Myocyte (in vitro differentiated cells): ENCODE data around the gene PCNX2. TPM values are rescaled to one million over a fixed set of nuclear protein-coding genes. Genes with fewer than 3 reads are reported as not detected.
A peak's percentile ranks its signal among the peaks of the same experiment; 100 is the strongest.
"Not testable (repeated sequence)": the region's sequence is repeated elsewhere in the genome, so short reads cannot be mapped to it uniquely, and the experiment has no call there.

Source experiments
- DNase-seq: peaks from one replicate; pipeline ENCODE4 v3.0.0-alpha.2; 2012; ENCODE audit warnings: low read depth
- total RNA-seq: library from RNA; depleted of rRNA; stranded (reverse); fragments of >200 nt; gene quantifications from 2 replicates; pipeline ENCODE4 v1.2.3, GENCODE V29; 2014

Gene PCNX2
- total RNA-seq, 1 donor from 2014 or later: 2.3 TPM

DNA sequence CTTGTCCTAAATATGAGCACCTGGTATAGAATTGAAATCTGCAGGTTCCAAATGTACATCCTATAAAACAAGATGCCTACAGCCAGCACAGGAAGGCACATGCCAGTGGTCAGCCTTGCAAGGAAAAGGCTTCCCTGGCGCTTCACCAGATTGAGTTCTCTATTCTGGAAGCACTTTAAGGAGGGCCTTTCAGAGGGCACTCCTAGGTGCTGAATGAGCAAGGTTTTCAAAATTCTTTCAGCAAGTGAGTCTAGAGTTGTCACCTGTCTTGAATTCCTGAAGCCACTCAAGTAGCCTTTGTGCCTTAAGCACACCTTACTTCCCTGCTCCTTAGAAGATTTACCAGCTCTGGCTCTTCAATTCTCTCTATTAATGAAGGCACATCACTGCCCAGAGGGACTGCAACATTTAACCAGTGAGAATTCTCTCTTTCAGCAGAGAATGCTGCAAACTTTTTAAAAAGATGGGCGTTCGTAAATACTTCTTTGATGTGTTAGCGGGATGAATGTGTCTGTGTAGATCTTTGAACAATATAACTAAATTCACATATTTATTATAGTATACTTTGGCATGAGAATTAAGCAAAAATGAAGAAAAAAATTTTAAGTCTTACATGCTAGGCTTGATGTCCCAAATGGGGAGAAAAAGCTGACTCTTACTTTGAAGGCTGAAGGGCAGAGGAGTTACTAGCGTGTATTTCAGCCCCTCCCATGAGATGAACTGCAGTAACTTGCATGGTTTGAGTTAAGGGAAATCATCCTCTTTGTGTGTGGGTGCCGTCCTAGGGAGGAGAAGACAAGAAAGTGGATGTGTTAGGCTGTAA is 183.1 kb downstream of the PCNX2 start:
- peak; percentile 30 for DNase-seq

DNA sequence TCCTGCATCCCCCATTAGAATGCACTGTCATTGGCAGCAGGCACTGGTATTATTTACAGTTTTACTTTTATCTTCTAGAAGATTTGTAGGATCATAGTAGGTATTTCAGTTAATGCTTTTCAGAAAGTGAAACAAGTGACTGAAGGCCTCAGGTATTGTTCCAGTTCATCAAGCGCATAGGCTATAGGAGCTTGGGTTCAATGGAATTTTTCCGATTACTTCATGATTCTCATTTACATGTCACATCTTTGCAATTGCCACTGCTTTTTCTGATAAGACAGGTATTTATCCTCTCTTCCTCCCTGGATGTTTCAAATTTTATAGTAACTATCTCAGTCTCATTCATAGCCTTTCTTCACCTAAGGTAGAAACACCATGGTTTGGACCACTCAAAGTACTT is 183.8 kb downstream of the PCNX2 start:
- DNase-seq: no peak

DNA sequence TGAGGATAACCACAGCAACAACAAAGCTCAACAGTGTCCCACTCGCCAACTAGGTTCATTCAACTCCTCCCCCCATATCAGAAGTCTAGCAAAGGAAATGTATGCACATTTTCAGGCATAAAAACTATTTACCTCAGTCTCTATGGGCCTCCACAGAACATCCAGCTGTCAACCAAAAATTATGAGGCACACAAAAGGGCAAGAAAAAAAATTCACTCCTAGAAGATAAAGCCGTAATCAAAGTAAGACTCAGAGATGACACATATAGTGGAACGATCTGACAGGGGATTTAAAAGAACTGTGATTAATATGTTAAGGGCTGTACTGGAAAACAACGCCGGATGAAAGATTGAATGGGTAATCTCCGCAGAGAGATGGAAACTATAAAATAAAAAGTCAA is 186.4 kb downstream of the PCNX2 start:
- DNase-seq: no peak

DNA sequence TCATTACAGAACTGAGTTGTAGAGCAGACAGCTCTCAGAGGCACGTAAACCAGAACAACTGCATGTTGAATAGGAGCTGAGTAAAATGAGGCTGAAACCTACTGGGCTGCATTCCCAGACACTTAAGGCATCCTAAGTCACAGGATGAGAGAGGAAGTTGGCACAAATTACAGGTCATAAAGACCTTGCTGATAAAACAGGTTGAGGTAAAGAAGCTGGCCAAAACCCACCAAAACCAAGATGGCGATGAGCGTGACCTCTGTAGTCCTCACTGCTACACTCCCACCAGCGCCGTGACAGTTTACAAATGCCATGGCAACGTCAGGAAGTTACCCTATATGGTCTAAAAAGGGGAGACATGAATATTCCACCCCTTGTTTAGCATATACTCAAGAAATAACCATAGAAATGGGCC is 187.8 kb downstream of the PCNX2 start:
- peak; percentile 9 for DNase-seq

DNA sequence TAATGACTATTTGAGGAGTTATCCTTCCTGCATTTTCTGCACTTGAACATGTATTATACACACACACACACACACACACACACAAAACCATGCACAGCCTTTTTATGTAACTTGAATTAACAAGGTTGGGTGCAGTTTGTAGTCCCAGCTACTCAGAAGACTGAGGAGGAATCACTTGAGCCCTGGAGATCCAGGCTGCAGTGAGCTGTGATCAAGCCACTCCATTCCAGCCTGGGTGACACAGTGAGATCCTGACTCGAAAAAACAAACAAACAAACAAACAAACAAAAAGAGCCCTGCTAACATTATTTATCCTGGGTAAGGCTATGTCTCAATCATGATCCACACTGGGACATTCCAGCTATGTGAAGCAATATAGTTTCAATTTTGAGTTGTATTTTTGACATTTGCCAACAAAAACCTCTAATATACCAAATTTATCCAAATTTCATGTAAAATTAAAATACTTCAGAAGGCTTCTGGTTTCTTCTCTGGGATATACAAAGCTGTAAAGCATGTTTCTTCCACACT is 188.3 kb downstream of the PCNX2 start:
- DNase-seq: no peak

DNA sequence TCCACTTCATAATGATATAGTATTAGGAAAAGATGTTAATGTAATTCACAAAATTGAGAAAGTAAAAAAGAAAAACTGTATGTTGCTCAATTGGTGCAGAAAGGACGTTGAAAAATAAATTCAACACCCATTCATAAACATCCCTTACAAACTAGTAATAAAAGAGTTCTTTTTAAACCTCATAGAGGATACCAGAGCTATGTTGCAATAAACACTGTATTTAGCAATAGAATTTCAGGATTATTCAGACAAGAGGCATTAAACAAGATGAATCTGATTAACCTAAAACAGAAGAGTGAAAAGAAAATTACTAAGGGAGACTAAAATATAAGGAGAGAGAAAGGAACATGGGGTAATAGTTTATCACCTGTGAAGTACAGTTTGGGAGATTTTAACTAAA is 190.3 kb downstream of the PCNX2 start:
- no peak for DNase-seq

DNA sequence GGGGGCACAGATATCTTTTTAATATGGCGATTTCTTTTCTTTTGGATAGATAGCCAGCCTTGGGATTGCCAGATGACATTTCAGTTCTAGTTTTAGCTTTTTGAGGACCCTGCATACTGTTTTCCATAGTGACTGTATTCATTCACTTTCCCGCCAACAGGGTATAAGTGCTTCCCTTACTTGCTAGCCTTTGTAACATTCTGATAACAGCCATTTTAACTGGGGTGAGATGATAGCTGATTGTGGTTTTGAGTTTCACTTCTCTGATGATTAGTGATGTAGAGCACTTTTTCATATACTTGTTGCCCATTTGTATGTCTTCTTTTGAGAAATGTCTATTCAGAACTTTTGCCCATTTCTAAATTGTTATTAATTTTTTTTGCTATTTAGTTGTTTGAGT is 193.2 kb downstream of the PCNX2 start:
- no peak for DNase-seq

DNA sequence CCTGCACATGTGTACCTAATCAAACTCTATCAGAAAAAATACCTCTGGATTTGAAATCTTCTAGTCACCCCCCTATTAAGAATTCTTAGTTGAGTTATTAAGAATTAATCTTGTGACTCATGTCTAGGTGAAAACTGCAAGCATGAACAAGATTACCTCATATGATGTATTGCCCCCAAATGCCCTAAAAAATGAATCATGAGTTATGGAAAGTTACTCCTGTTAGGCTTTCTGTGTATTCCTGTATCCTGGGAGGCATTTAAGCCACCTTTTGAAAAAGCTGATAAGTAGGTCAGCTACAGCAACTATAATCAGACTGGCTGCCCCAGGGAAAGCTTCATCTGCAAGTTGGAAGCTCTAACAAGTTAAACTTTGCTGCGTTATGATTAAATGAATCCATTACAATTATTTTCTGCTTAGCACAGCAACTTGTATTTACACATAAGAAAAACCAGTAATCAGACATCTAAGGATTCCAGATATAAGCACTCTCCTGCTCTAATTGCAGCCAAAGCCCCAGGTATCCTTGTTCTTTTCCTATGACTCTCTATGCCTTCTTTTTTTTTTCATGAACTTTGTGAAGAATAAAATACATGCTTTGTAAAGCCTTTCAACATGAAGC is 197.5 kb downstream of the PCNX2 start:
- no peak for DNase-seq

DNA sequence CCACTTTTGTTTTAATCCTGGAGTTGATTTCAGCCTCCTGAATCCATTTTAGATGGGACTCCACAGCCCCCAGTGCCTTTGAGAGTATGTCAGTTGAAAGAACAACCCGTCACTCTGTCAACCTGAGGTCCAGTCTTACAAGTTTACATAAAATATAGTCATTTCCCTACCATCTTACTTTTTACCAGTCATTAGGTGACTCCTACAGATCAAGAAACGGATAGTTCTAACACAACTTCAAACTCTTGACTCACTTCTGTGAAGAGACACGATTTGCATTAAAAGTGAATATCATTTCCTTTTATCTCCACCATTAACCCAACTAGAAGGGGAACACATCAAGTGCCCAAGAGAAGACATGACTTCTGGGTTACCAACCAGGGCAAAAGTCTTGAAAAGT is 198.0 kb downstream of the PCNX2 start:
- DNase-seq: no peak

DNA sequence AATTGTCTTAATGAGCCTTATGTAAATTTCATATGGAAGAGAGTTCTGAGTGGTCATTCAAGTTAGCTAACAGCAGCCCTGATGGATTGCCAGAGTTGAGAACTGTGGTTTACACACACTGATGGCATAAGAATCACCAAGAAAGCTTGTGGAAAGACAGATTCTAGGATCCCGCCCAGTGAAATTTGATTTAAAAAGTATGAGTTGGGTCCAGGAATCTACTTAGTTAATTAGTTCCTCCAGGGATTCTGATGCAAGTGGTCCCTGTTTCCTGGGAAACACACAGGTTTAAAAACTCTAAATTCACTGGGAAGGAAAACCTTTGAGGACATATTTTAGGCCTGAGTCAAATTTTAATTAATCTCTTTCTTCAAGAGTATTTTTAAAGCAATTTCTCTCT is 200.8 kb downstream of the PCNX2 start:
- DNase-seq: no peak

DNA sequence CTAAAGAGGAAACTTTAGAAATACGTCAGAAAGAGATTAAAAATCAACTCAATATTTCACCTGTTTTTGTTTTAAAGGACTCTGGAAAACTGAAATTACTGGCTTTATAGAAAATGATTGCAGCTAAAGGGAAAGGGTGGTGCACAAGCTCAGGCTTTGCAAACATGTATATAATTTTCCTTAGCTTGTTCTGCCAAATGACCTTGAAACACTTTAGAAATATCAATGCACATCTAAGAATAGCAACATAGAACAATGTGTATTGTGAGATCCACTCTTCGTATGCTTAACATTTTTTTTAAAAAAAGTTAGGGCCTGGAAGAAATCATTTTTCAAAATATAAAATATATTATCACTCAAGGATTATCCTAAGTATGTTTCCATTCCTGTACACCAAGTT is 201.3 kb downstream of the PCNX2 start:
- no peak for DNase-seq

DNA sequence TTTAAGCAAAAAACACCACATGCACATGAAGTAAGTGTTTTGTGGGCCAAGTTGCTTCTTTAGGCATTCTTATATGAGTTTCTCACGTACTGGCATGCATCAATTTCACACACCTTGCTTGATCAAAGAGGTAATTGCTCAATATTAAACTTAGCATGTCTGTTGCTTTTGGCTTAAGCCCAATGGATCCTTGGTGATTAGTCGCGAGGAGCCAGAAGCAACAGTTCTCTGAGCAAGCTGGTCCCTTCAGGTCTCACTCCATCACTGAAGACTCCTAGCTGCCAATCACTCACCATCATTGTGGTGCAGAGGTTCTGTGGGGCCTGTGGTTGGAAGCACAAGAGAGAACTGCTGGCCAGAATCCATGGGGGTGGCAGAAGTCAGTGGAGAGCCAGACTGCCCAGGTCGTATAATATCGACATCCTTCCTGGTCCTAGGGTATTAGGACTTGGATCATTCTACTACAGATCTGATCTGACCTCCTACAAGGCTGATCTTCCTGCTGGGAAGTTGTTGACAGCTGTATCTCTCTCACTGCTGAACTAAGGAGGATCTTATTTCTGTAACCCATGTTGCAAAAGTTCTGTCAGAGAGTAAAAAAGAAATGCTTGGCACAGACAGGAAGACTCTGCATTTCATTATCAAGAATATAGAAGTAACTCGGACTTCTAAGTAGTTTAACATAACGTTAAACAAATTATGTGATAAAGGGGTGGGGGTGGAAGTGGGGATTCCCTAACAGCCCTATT is 204.6 kb downstream of the PCNX2 start:
- DNase-seq: peak; percentile 13

DNA sequence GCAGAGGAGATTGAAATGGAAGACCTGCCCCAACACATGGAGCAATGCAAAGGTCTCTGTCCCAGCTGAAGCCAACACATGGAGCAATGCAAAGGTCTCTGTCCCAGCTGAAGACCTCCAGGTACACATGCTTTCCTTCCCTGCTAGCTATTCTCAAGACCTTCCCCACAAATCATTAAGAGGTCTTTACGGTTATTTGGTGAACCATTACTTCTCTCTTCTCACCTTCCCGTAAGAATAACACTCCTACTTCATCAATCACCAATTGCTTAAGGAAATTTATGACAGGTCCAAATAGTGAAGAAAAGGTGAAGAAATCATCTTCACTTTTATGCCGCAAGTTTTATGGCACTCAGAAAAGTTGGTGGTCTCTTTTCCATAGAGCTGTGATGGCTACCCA is 206.3 kb downstream of the PCNX2 start:
- DNase-seq: no peak

DNA sequence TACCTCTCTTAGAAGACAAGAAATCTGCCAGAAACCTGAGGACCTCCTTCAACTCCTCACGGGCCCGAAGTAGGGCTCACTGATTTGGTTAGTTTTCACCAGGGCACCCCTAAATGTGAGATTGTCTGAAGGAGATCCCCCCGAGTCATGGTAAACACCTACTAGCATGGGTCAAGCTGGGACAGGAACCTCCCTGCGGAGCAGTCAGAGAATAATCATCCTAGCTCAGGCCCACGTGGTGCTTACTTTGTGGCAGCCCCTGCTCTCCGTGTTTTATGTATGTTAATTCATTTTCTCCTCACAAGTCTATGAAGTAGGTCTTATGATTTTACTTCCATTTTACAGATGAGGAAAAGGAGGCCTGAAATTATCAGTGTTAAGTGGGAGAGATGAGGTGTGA is 206.9 kb downstream of the PCNX2 start:
- no peak for DNase-seq

DNA sequence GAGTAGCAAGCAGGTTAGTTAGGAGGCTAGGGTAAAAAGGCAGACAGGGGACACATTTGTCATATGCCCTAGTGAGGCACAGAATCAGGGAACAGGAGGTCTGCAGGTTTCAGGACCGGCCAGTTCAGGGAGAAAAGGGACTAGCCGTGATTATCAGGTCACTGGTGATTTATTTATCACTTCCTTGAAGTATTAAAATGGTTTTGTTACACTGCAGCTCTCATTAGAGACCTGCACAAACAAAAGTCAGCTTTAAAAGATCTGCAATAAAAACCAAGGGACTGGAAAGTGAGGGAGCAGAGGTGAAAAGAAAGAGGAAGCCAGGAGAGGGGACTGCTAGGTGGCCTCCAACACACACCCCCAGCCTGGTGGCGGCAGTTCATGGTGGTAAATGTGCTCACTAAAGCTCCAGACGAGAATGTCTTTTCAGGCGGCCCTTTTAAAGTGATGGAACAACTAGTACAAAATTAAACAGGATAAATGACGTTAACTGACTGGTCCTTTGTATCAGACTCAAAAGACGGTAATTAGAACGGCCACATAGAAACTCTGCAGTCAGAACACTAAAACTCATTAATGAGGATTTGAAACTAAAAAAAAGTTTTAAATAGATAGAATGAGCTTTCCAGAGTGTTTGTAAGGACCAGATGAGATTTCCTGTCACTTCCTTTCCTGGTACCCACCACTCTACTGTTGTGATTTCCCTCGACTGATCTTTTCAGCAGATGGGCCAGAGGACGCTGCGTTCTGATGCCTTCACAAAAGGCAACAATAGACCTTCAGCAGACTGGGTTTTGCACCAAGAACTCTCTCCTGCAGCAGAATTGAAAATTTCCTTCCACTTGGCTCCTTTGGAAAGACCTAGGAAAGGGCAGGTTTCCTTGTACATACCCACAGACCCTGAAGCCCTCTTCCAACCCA is 208.3 kb downstream of the PCNX2 start:
- DNase-seq: no peak

DNA sequence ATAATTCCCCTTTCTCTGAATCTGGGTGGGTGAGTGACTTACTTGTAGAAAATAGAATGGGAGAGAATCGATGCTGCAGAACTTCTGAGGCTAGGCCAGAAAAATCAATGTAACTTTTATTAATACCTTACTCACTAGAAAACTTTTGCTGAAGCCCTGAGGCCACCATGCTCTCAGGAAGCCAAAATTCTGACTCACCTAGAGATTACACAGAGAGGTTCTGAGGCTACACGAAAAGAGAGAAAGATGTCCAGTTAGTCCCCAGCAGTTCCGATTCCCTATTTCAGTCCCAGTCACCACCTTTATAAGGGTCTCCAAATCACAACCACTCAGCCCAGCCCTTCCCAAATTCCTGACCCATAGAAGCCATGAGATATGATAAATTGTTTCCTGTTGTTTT is 210.0 kb downstream of the PCNX2 start:
- DNase-seq: no peak

DNA sequence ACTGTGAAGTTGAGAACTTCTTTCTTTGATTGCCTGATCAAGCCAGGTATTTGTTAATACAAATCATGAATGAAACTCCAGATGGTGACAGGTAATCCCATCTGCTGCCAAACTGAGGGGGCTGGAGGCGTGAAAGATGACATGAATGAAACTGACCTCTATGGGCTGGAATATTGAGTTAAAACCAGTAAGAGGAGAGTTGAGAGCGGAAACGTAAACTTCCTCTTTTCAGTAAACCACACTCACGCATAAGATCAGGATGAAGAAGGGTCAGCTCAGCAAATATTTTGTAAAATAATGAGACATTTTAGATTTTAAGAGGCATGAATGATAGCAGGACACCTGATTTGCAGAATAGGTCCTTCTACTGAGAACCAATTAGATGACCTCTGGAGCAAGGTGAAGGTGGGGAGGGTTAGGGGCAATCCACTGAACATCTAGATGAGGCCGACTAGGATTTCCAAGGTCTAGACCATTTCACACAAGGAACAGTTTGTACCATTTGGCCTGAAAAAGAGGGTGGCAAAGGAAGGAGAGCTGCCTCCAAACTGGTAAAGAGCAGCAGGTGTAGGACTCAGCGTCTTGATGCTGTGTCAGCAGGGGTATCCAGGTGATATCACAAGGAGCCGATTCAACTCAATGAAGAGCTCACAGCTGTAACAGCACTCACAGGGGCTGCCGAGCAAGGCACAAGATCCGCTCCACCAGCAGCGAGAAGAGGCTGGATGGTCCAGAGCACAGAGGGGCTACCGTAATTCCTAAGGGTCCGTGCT is 212.6 kb downstream of the PCNX2 start:
- no peak for DNase-seq

DNA sequence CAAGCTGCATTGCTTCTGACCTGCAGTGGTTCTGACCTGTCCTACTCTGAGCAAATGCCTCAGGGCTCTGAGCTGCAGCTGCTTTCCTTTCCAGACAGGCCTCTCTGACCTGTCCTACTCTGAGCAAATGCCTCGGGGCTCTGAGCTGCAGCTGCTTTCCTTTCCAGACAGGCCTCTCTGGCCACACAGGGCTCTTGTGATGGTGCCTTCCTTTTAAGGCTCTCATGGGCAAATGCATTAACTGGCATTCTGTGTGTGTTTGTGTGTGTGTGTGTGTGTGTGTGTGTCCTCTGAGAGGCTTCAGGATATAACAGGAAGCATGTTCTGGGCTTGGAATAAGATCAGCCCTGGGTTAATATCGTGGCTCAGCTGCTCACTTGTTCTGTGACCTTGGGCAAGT is 213.8 kb downstream of the PCNX2 start:
- DNase-seq: peak; percentile 92

DNA sequence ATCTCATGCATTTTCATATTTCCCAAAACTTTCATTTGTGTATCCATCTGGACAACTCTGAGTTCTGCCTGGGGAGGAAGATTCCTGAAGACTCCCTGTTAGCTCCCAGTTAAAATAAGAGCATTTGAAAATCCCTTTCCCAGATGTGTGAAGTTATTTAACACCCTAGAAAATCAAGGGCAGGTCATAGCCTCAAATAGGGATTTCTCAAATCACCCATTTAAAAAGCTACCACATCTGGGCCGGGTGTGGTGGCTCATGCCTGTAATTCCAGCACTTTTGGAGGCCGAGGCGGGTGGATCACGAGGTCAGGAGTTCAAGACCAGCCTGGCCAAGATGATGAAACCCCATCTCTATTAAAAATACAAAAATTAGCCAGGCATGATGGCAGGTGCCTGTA is 214.7 kb downstream of the PCNX2 start:
- DNase-seq: not testable (repeated sequence)

DNA sequence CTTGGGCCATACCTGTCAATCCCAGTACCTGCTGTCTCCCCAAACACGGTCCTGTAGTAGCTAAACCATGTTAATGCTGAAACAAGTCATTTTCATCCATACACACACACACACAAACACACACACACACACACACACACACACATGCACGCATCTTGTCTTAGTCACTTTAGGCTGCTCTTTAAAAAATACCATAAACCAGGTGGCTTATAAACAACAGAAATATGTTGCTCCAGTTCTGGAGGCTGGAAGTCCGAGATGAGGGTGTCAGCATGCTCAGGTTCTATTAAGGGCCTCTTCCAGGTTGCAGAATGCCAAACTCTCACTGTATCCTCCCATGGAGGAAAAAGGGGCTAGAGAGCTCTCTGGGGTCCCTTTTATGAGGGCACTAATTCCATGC is 215.2 kb downstream of the PCNX2 start:
- DNase-seq: no peak
